HG02970 (cell line): ENCODE data around the gene YARS1.

Experiments used
- ATAC-seq: cut with Tn5 transposase; IDR thresholded peaks from one replicate; pipeline ENCODE4 v1.9.1; 2021; ENCODE audit warnings: mild to moderate bottlenecking, moderate library complexity, moderate number of reproducible peaks; ENCODE audit not compliant: unreplicated experiment, low FRiP score

Gene YARS1

DNA sequence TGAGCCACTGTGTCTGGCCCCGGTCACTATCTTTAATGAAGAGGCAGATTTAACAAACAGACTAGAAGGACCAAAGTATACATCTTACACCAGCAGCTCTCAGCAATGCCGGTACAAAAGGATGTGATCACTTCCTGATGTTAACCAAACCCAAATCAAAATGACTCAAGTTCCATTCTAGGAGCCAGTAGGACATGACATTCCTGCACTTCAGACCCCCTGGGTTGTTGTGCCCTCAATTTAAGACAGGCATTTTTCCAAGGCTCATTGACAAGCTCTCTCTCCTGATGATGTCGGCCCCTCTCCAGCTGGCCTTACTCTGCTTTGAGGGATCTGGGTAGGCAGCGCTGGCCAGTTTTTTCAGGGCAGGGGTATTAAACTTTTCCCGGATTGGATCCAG, 35.1 kb downstream of the YARS1 start:
- no peak for ATAC-seq

DNA sequence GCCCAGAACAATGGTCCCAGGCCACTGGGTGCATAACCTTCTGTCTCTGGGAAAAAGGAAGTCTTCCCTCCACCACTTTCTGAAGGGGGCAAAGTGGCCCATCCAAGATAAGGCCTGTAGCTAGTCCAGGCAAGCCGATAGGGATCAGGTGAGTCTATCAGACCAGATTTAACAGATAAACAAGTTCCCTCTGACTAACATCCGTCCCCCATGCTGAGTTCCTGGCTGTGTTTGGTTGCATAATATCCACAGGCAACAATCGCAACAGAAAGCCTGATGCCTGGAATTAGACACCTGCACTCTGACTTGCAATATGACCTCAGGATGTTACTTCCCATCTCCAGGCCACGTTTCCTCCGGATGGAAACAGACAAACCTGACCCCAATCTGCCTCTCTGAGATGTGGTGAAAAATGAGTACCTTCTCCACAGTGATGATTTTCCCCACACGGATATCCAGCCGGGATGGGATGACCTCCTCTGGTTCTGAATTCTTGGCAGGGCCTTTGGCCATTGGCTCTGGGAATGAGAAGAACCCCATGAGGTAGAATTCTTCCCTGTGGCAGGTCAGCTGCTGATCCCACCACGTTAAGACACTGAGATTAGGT, 36.4 kb downstream of the YARS1 start:
- no peak for ATAC-seq

DNA sequence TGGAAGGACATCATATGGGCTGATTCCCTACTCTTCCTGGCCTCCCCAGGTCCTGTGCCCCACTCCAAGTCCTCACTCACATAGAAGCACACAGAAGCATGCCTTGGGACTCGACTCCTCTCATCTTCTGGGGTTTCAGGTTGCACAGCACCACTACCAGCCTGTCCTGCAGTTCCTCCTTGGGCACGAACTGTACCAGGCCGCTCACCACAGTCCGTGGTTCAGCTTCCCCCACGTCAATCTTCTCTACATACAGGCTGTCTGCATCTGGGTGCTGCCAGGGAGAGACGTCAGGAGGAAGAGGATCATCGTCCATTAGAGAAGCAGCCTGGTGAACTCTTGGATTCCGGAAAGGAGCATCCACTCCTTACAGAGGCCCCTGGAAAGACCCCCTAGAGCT, 37.2 kb downstream of the YARS1 start:
- no peak for ATAC-seq

DNA sequence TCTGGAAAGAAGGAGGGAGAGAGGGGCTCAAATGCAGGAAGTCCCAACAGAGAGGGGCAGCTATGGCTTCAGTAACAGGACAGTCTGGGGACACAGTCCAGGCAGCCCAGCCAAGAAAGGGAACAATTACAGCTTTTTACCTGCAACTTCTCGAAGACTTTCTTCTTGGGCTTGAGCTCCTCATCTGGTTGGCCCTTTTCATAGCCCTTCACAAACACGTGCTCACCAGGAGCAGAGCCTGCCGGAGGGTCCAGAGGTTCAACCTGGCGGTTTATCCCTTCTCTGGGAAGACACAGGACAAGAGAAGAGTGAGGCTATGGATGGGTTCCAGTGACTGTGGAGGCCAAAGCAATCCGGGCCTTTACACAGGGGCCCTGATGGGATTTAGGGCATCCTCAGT, 37.9 kb downstream of the YARS1 start:
- no peak for ATAC-seq

DNA sequence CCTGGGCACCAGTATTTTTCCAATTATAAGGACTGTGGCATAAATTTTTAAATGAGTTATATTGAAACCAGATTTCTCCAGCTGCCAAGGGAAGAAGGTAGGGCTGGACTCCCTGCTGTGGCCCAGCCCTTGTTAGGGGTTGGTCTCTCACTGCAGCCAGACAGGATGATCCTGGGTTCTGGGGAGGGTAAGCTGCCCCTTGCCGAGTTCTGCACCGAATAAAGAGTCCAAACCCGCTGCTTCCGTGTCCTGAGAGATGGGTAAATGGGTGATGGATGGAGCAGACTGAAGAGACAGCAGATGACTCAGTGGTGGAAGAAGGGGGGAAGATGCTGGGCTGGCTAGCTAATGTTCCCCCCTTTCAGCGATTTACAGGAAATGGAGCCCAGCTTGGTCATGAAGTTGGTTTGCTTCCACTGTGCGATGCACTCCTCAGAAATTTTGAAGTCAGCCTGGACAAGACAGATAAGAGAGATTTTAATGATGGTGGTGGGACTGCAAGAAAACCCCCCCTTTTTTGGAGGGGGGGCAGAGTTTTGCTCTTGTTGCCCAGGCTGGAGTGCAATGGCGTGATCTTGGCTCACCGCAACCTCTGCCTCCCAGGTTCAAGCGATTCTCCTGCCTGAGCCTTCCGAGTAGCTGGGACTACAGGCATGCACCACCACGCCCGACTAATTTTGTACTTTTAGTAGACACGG, 41.4 kb downstream of the YARS1 start:
- ATAC-seq, result no peak

DNA sequence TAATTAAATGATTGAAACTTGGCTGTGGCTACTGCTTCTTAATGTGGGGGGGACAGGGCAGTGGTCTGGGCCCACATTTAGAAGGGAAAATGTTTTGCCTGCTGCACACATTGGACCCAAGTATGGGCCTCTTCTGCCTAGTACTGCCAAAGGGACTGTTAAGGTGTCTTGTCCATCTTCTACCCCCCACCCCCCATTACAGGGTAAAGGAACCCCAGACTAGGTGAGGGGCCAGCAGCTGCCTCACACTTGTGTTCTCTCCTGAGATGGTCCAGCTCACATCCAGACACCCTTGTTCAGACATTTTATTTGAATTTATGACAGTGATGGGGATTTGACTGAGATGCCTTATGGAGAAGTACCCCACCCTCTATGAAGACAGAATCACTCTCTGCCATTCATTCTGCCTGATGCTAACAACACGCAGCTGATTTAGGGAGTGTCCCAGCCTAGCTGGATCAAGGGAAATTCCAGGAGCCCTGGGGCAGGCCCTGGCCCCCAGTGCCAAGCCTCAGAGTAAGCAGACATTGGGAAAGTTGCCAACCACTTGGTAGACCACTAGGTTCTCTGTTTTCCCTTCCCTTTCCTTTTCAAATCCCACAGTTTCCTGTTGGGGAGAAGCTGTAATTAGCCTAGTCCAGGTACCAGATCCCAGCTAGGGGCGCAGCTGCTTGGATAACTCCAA, 42.1 kb downstream of the YARS1 start:
- ATAC-seq, result no peak

DNA sequence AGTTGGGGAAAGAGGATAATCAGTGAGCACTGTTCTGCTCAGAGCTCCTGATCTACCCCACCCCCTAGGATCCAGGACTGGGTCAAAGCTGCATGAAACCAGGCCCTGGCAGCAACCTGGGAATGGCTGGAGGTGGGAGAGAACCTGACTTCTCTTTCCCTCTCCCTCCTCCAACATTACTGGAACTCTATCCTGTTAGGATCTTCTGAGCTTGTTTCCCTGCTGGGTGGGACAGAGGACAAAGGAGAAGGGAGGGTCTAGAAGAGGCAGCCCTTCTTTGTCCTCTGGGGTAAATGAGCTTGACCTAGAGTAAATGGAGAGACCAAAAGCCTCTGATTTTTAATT, 42.7 kb downstream of the YARS1 start:
- ATAC-seq, result no peak

DNA sequence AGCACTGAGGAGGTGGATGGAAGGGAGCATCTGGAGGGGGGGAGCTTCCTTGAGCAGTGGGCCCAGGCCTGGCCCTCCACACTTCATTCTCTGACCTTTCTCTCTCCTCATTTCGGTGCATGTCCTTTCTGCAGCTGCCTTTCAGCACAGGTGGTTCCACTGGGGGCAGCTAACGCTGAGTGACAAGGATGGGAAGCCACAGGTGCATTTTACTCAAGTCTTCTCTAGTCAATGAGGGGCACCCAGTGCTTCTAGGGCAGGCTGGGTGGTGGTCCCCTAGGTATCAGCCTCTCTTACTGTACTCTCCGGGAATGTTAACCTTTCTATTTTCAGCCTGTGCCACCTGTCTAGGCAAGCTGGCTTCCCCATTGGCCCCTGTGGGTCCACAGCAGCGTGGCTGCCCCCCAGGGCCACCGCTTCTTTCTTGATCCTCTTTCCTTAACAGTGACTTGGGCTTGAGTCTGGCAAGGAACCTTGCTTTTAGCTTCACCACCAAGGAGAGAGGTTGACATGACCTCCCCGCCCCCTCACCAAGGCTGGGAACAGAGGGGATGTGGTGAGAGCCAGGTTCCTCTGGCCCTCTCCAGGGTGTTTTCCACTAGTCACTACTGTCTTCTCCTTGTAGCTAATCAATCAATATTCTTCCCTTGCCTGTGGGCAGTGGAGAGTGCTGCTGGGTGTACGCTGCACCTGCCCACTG, 43.2 kb downstream of the YARS1 start:
- ATAC-seq, result no peak

DNA sequence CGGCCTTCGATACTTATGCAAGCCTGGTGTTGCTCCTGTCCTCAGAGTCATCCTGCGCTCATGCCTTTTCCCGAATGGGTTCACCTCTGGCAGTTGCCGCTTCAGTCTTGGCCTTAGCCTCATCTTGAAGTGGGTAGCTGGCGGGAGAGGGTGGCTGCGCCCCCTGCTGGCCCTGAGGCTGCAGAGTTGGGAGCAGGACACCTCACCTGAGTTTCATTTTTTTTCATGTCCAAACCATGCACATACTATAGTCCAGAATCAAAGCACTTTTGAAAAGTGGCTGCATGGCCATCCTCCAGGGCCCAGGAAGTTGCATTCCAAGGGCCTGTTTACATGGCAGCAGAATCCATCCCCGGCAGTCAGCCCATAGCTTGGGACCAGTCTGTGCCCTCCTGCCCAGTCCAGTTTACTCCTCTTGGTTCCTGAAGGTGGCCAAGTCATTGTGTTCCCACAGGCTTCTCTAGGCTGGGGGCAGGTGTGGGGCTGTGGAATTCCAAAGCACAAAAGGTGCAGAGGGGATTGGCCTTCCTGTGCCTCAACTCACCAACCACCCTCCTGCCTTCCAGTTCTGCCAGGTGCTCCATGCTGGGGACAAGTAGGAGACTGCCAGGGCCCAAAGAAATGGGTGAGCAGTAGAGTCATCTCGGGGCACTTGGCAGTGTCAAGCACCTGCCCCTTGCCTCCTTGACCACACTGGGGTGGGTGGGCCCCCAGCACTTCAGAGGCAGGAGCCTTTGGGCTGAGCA, 44.0 kb downstream of the YARS1 start:
- ATAC-seq, result no peak

DNA sequence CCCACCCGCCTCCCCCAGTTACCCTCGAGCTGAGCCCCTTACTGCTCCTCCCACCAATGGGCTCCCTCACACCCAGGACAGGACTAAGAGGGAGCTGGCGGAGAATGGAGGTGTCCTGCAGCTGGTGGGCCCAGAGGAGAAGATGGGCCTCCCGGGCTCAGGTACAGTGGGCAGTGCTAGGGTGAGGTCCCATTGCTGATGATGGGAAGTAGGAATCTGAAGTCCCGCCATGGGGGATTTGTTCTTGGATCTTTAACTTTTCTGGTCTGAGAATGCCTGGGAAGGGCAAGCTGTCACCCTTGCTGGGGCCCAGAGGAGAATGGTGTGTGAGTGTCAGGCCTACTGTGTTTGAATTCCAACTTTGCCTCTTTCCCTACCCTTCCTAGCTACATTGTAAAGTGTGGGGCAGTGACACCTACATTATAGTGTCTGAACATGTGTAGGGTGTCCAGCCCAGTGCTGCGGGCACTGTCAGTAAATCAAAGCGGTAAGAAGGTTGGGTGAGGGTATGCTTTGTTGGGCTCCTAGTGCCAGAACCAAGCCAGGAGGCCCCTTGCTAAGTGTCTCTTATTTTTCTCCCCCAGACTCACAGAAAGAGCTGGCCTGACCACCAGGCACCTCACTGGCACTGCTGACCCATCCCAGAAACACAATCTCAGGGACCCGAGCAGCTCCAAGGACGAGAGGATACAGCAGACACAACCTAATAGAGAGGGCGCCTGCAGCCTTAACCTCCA, 44.7 kb downstream of the YARS1 start:
- ATAC-seq, result no peak

DNA sequence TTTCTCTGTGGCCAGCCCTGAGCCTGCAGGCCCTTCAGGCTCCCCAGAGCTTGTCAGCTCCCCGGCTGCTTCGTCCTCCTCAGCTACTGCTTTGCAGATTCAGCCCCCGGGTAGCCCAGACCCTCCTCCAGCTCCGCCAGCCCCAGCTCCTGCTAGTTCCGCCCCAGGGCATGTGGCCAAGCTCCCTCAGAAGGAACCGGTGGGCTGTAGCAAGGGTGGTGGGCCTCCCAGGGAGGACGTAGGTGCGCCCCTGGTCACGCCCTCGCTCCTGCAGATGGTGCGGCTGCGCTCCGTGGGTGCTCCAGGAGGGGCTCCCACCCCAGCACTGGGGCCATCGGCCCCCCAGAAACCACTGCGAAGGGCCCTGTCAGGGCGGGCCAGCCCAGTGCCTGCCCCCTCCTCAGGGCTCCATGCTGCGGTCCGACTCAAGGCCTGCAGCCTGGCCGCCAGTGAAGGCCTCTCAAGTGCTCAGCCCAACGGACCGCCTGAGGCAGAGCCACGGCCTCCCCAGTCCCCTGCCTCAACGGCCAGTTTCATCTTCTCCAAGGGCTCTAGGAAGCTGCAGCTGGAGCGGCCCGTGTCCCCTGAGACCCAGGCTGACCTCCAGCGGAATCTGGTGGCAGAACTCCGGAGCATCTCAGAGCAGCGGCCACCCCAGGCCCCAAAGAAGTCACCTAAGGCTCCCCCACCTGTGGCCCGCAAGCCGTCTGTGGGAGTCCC, 45.4 kb downstream of the YARS1 start:
- ATAC-seq, result no peak

DNA sequence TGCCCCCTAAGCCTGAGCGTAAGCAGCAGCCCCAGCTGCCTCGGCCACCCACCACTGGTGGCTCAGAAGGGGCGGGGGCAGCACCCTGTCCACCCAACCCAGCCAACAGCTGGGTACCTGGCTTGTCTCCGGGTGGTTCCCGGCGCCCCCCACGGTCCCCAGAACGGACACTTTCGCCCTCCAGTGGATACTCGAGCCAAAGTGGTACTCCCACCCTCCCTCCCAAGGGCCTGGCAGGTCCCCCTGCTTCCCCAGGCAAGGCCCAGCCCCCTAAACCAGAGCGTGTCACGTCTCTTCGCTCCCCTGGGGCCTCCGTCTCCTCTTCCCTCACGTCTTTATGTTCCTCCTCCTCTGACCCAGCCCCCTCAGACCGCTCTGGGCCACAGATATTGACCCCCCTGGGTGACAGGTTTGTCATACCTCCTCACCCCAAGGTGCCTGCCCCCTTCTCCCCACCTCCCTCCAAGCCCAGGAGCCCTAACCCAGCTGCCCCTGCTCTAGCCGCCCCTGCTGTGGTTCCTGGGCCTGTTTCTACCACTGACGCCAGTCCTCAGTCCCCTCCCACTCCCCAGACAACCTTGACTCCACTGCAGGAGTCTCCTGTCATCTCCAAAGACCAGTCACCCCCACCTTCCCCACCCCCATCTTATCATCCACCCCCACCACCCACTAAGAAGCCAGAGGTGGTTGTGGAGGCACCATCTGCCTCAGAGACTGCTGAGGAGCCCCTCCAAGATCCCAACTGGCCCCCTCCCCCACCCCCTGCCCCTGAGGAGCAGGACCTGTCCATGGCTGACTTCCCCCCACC, 46.2 kb downstream of the YARS1 start:
- no peak for ATAC-seq

DNA sequence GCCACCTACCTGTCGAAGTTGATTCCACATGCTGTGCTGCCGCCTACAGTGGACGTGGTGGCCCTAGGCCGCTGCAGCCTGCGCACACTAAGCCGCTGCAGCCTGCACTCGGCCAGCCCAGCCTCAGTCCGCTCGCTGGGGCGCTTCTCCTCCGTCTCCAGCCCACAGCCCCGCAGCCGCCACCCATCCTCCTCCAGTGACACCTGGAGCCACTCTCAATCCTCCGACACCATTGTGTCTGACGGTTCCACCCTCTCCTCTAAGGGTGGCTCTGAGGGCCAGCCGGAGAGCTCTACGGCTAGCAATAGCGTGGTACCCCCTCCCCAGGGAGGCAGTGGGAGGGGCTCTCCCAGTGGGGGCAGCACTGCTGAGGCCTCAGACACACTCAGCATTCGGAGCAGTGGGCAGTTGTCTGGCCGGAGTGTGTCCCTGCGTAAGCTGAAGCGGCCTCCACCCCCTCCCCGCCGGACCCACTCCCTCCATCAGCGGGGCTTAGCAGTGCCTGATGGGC, 46.9 kb downstream of the YARS1 start:
- ATAC-seq, result no peak

DNA sequence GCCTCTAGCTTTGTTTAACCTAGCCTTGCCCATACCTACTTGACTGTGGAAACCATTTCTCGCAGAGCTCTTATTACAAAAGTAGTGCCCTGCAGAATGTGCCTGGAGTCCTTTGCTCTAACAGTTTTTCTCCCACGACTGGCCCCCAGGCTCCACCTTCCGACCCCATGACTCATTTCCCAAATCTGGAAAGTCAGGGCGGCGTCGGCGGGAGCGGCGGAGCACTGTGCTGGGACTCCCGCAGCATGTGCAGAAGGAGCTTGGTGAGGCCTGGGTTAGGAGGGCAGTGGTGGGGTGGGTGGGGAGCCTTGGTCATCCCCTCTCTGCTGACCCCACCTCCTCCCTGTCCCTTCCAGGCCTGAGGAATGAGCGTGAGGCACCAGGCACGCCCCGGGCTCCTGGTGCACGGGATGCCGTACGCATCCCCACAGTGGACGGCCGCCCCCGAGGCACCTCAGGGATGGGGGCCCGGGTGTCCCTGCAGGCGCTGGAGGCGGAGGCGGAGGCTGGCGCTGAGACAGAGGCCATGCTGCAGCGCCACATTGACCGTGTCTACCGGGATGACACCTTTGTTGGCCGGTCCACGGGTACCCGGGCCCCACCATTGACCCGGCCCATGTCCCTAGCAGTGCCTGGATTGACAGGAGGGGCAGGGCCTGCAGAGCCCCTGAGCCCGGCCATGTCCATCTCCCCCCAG, 47.5 kb downstream of the YARS1 start:
- ATAC-seq, result no peak

DNA sequence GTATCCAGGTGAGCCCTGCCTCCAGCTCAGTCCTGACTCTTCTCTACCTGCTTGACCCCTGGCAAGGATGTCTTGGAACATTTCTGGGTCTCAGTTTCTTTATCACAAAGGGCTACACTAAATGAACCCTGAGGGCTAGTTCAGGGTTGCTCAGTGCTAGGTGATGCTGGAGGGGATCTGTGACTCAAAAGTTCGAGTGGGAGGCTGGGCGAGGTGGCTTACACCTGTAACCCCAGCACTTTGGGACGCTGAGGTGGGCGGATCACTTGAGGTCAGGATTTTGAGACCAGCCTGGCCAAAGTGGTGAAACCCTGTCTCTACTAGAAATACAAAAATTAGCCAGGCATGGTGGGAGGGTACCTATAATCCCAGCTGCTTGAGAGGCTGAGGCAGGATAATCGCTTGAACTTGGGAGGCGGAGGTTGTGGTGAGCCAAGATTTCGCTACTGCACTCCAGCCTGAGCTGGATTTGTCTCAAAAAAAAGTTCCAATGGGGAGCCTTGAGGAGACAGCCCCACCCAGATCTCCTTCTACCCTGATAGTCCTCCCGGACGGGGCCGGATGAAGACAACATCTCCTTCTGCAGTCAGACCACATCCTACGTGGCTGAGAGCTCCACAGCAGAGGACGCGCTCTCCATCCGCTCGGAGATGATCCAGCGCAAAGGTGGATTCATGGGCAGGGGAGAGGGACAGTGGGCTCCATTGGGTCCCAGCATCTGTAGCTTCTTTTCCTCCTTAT, 48.9 kb downstream of the YARS1 start:
- ATAC-seq, result no peak

DNA sequence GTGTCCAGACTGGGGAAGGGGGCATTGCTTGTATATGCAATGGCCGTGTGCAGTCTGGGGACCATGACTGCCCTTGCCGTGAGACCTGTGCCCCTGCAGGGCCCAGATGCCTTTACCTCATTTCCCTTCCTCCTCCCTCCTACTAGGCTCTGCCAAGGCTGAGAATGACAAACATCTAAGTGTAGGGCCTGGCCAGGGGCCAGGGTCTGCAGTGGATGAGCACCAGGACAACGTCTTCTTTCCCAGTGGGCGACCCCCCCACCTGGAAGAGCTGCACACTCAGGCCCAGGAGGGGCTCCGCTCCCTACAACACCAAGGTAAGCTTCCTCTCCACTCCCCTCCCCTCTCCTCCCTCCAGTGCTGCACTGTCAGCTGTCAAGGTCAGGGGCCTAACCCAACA, 49.5 kb downstream of the YARS1 start:
- no peak for ATAC-seq

DNA sequence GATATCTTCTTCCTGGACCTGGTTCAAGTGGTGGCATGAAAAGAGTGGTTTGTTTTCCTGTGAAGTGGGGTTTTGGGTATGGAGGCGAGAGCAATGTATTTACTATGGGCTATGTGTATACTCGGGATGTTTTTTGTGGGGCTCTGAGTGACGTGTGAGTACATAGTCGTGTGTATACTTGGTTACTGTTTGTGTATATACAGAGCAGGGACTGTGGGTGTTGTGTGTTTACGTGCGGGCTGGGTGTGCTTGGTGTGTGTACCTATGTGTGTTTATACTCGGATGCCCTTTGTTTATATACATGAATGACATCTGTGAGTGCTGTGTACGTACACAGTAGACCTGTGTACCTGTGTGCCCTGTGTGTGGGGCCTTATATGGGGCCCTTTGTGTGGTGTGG, 50.0 kb downstream of the YARS1 start:
- ATAC-seq, result no peak
